Measurements from ENCODE around the gene HES1. TPM values are rescaled to one million over a fixed set of nuclear protein-coding genes. Genes with fewer than 3 reads are reported as not detected.
A peak's percentile ranks its signal among the peaks of the same experiment; 100 is the strongest.

Gene HES1
- total and polyA plus RNA-seq, 9 donors: 16.7 to 116 (median 35.0) TPM

- Histone ChIP-seq H3K27me3 (no peaks in the 10 kb centered on the region), H3K4me3 (peak overlapping the region; percentile 52), H3K27ac (peak overlapping the region; percentile 86 to 96), H3K9me3 (no peaks in the 10 kb centered on the region), H3K4me1 (ENCODE audit: insufficient read depth) (peaks cover 13% of the 10 kb centered on the region), H3K36me3 (no peaks in the 10 kb centered on the region)
- TF ChIP-seq POLR2A (IDR thresholded peaks at IDR 0.05) (peak; percentile 39), EP300 (IDR thresholded peaks at IDR 0.05) (no peak)
- peak in 1 of 5 donors; percentile 83 for DNase-seq
- intact Hi-C loops (cut with DNase I): loop anchor here (2.0 to 10.0 kb wide), 6 partner anchors 59 to 349 kb away; no protein-coding TSS in a partner anchor
- 0 to 1% (median 1%) methylated on average over 11 to 67 of the region's 71 CpGs for WGBS, 3 donors
These were observed 1.7 kb upstream of the HES1 start for GRCh38 chr3:194134231-194134756.

GRCh38 chr3:194134757-194135515, 1.0 kb upstream of the HES1 start:
- DNase-seq: peak; percentile 91 to 97 (median 95)
- intact Hi-C loops (cut with DNase I): loop anchor here (2.0 to 10.0 kb wide), 10 partner anchors 60 to 353 kb away; no protein-coding TSS in a partner anchor
- TF ChIP-seq, protein P1, sequence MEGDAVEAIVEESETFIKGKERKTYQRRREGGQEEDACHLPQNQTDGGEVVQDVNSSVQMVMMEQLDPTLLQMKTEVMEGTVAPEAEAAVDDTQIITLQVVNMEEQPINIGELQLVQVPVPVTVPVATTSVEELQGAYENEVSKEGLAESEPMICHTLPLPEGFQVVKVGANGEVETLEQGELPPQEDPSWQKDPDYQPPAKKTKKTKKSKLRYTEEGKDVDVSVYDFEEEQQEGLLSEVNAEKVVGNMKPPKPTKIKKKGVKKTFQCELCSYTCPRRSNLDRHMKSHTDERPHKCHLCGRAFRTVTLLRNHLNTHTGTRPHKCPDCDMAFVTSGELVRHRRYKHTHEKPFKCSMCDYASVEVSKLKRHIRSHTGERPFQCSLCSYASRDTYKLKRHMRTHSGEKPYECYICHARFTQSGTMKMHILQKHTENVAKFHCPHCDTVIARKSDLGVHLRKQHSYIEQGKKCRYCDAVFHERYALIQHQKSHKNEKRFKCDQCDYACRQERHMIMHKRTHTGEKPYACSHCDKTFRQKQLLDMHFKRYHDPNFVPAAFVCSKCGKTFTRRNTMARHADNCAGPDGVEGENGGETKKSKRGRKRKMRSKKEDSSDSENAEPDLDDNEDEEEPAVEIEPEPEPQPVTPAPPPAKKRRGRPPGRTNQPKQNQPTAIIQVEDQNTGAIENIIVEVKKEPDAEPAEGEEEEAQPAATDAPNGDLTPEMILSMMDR (IDR thresholded peaks at IDR 0.05): no peak
- peak; percentile 53 for TF ChIP-seq EP300 (IDR thresholded peaks at IDR 0.05)
- peak; percentile 28 for TF ChIP-seq POLR2A (IDR thresholded peaks at IDR 0.05)
- Histone ChIP-seq H3K4me1 (ENCODE audit: insufficient read depth) (peaks cover 8% of the 10 kb centered on the region), H3K36me3 (no peaks in the 10 kb centered on the region), H3K9me3 (no peaks in the 10 kb centered on the region), H3K4me3 (peak overlapping the region; percentile 52), H3K27me3 (no peaks in the 10 kb centered on the region), H3K27ac (peak overlapping the region; percentile 86 to 96)
- 0 to 1% (median 1%) methylated on average over 39 to 68 of the region's 68 CpGs for WGBS, 3 donors

DNA sequence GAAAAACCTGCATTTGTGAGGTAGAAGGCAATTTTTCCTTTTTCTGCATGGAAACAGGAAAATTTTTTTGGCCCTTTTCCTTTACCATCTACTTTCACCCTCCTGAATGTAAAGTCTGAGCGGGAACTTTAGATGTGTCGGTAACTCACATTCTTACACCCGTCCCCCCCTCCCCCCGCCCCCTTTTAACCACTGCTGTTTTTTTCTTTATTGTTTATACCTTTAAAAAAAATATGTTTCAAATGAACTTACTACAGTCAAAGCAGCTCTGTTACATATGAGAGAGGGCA, 487 bp upstream of the HES1 start:
- H3K27me3 ChIP-seq: no peaks in the 10 kb centered on the region
- TF ChIP-seq POLR2A (IDR thresholded peaks at IDR 0.05): no peak
- TF ChIP-seq, protein P1 (IDR thresholded peaks at IDR 0.05): no peak
- no peak for TF ChIP-seq EP300 (IDR thresholded peaks at IDR 0.05)
- H3K4me3 ChIP-seq: peak overlapping the region; percentile 52
- 1 to 4% (median 1%) methylated on average over 4 of the region's 4 CpGs for WGBS, 3 donors
- no peak for DNase-seq
- no peaks in the 10 kb centered on the region for H3K36me3 ChIP-seq
- H3K9me3 ChIP-seq: no peaks in the 10 kb centered on the region
- H3K27ac ChIP-seq: peak overlapping the region; percentile 86 to 96
- intact Hi-C loops (cut with DNase I): loop anchor here (2.0 to 10.0 kb wide), 9 partner anchors 61 to 353 kb away; no protein-coding TSS in a partner anchor
- H3K4me1 ChIP-seq (ENCODE audit: insufficient read depth): peaks cover 8% of the 10 kb centered on the region

GRCh38 chr3:194136519-194137007, 615 bp downstream of the HES1 start:
- WGBS, 3 donors: 0 to 2% (median 0%) methylated on average over 17 of the region's 17 CpGs
- peak in 3 of 5 donors; percentile 26 to 59 (median 54) for DNase-seq
- TF ChIP-seq POLR2A (IDR thresholded peaks at IDR 0.05) (peak; percentile 3), EP300 (IDR thresholded peaks at IDR 0.05) (no peak)
- TF ChIP-seq, protein P1 (IDR thresholded peaks at IDR 0.05): no peak
- intact Hi-C loops (cut with DNase I): loop anchor here (2.0 to 10.0 kb wide), 9 partner anchors 62 to 354 kb away; no protein-coding TSS in a partner anchor
- Histone ChIP-seq H3K36me3 (no peaks in the 10 kb centered on the region), H3K4me1 (ENCODE audit: insufficient read depth) (peaks cover 9% of the 10 kb centered on the region), H3K9me3 (no peaks in the 10 kb centered on the region), H3K27ac (peak overlapping the region; percentile 54 to 96), H3K27me3 (no peaks in the 10 kb centered on the region), H3K4me3 (peak overlapping the region; percentile 52)
